Measurements from ENCODE around the gene CTTNBP2. TPM values are rescaled to one million over a fixed set of nuclear protein-coding genes. Genes with fewer than 3 reads are reported as not detected.
A peak's percentile ranks its signal among the peaks of the same experiment; 100 is the strongest.

Gene CTTNBP2
- total RNA-seq, 4 donors from 2014 or later = 2.6 to 6.2 (median 4.3) TPM

- Histone ChIP-seq H3K36me3 (no peaks in the 10 kb centered on the region), H3K4me3 (no peak overlapping the region), H3K9me3 (no peaks in the 10 kb centered on the region), H3K4me1 (peaks cover 0 to 1% (median under 1%) of the 10 kb centered on the region in 4 donors), H3K27ac (peak overlapping the region in 1 of 4 donors; percentile 11), H3K27me3 (no peaks in the 10 kb centered on the region)
- intact Hi-C loops (cut with DNase I; ENCODE audit: low total_unique reads) = no loop called here
- WGBS, 2 donors (ENCODE audit: low coverage in 1 of 2) = 89 to 96% methylated on average over 6 of the region's 6 CpGs
- no peak for TF ChIP-seq POLR2AphosphoS5 (IDR thresholded peaks at IDR 0.05)
- no peak for TF ChIP-seq EP300 (IDR thresholded peaks at IDR 0.05; ENCODE audit: low read depth)
- TF ChIP-seq POLR2A (IDR thresholded peaks at IDR 0.05) = no peak
- TF ChIP-seq CTCF (IDR thresholded peaks at IDR 0.05) = no peak
- in situ Hi-C loops (cut with MboI; ENCODE audit: low pct_ligation_motif_present in 1 of 4, low pct_unique_long_range_greater_than_20kb in 1 of 4, low sequenced_read_pairs in 3 of 4) = no loop called here
- no peak for DNase-seq
These were observed 206.6 kb downstream of the CTTNBP2 start for GRCh38 chr7:117666689-117667088.

GRCh38 chr7:117666031-117666430 is 207.2 kb downstream of the CTTNBP2 start:
- Histone ChIP-seq H3K36me3 (no peaks in the 10 kb centered on the region), H3K4me1 (peaks cover 0 to 4% (median 0%) of the 10 kb centered on the region in 4 donors), H3K4me3 (no peak overlapping the region), H3K27me3 (no peaks in the 10 kb centered on the region), H3K27ac (peak overlapping the region in 1 of 4 donors; percentile 11), H3K9me3 (no peaks in the 10 kb centered on the region)
- intact Hi-C loops (cut with DNase I; ENCODE audit: low total_unique reads) (no loop called here), in situ Hi-C loops (cut with MboI; ENCODE audit: low pct_ligation_motif_present in 1 of 4, low pct_unique_long_range_greater_than_20kb in 1 of 4, low sequenced_read_pairs in 3 of 4) (no loop called here)
- WGBS, 2 donors (ENCODE audit: low coverage in 1 of 2) = 56% methylated on average over 1 of the region's 1 CpG; no CpG with 5 or more reads in 1 of the 2 donors
- DNase-seq = no peak
- TF ChIP-seq CTCF (IDR thresholded peaks at IDR 0.05) = no peak
- no peak for TF ChIP-seq EP300 (IDR thresholded peaks at IDR 0.05; ENCODE audit: low read depth)
- TF ChIP-seq POLR2AphosphoS5 (IDR thresholded peaks at IDR 0.05) = no peak
- TF ChIP-seq POLR2A (IDR thresholded peaks at IDR 0.05) = no peak

- in situ Hi-C loops (cut with MboI; ENCODE audit: low pct_ligation_motif_present in 1 of 4, low pct_unique_long_range_greater_than_20kb in 1 of 4, low sequenced_read_pairs in 3 of 4) = no loop called here
- no peak overlapping the region for H3K4me3 ChIP-seq
- H3K27ac ChIP-seq = no peak overlapping the region
- H3K9me3 ChIP-seq = no peaks in the 10 kb centered on the region
- no peak for TF ChIP-seq POLR2A (IDR thresholded peaks at IDR 0.05)
- TF ChIP-seq POLR2AphosphoS5 (IDR thresholded peaks at IDR 0.05) = no peak
- TF ChIP-seq EP300 (IDR thresholded peaks at IDR 0.05; ENCODE audit: low read depth) = no peak
- no peak for TF ChIP-seq CTCF (IDR thresholded peaks at IDR 0.05)
- H3K36me3 ChIP-seq = no peaks in the 10 kb centered on the region
- intact Hi-C loops (cut with DNase I; ENCODE audit: low total_unique reads) = no loop called here
- peaks cover 0 to 9% (median 0%) of the 10 kb centered on the region in 4 donors for H3K4me1 ChIP-seq
- H3K27me3 ChIP-seq = no peaks in the 10 kb centered on the region
- no peak for DNase-seq
These were observed 207.9 kb downstream of the CTTNBP2 start for GRCh38 chr7:117665368-117665767.

GRCh38 chr7:117664047-117664446 is 209.2 kb downstream of the CTTNBP2 start:
- no peaks in the 10 kb centered on the region for H3K9me3 ChIP-seq
- H3K27me3 ChIP-seq = no peaks in the 10 kb centered on the region
- TF ChIP-seq EP300 (IDR thresholded peaks at IDR 0.05; ENCODE audit: low read depth) (no peak), CTCF (IDR thresholded peaks at IDR 0.05) (no peak), POLR2A (IDR thresholded peaks at IDR 0.05) (no peak), POLR2AphosphoS5 (IDR thresholded peaks at IDR 0.05) (no peak)
- WGBS, 2 donors (ENCODE audit: low coverage in 1 of 2) = 87 to 89% methylated on average over 3 of the region's 3 CpGs
- no peaks in the 10 kb centered on the region for H3K36me3 ChIP-seq
- H3K4me3 ChIP-seq = no peak overlapping the region
- DNase-seq = no peak
- in situ Hi-C loops (cut with MboI; ENCODE audit: low pct_ligation_motif_present in 1 of 4, low pct_unique_long_range_greater_than_20kb in 1 of 4, low sequenced_read_pairs in 3 of 4) (no loop called here), intact Hi-C loops (cut with DNase I; ENCODE audit: low total_unique reads) (no loop called here)
- H3K4me1 ChIP-seq = peaks cover 0 to 15% (median under 1%) of the 10 kb centered on the region in 4 donors
- H3K27ac ChIP-seq = no peak overlapping the region

Measured in transverse colon (tissue), 4 donors.